Suprapubic skin (tissue), 4 donors: Measurements from ENCODE around the gene P2RY2.

Source experiments
- CTCF ChIP-seq, 2 donors: fragments of 200-600 bp in 1 of 2; fragments of 450-650 bp in 1 of 2; sonication (generic) in 1 of 2; IDR thresholded peaks; one replicate each; pipeline ENCODE4 v1.5.1; 2016 to 2019; ENCODE audit warnings: antibody characterized with exemption in 2 of 2, mild to moderate bottlenecking in 1 of 2, moderate library complexity in 1 of 2
- POLR2A ChIP-seq, 2 donors: fragments of 450-650 bp; IDR thresholded peaks; one replicate each; pipeline ENCODE4 v1.6.1; 2017; ENCODE audit warnings: antibody characterized with exemption in 2 of 2, mild to moderate bottlenecking in 2 of 2, moderate library complexity in 2 of 2
- POLR2AphosphoS5 ChIP-seq, 3 donors: sonication (generic); formaldehyde crosslinking; IDR thresholded peaks; one replicate each; pipeline ENCODE4 v1.6.1; 2017; ENCODE audit warnings: antibody characterized with exemption in 3 of 3

GRCh38 chr11:73281796-73282660 is 63.9 kb downstream of the P2RY2 start:
- TF ChIP-seq POLR2A (IDR thresholded peaks at IDR 0.05) (no peak), CTCF (IDR thresholded peaks at IDR 0.05) (no peak), POLR2AphosphoS5 (IDR thresholded peaks at IDR 0.05) (no peak)
